ENCODE measurements around the gene MYBBP1A. TPM values are rescaled to one million over a fixed set of nuclear protein-coding genes. Genes with fewer than 3 reads are reported as not detected.

The MYBBP1A gene
- total RNA-seq, 4 donors from 2014 or later = 53.9 to 83.7 (median 54.5) TPM

DNA sequence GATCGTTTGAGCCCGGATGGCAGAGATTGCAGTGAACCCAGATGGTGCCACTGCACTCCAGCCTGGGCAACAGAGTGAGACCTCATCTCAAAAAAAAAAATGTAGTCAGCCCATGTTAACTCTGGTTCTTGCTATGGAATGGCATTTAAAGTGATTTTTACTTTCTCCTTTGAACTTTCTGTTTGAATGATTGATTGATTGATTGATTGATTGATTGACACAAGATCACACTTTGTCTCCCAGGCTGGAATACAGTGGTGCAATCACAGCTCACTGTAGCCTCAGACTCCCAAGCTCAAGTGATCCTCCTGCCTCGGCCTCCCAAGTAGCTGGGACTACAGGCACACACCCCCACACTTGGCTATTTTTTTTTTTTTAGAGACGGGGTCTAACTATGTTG lies 46.1 kb upstream of the MYBBP1A start:
- WGBS, 2 donors = 94 to 97% methylated on average over 4 of the region's 4 CpGs
- intact Hi-C loops (cut with DNase I; ENCODE audit: low total_unique reads) = no loop called here
- no peak for TF ChIP-seq POLR2A (IDR thresholded peaks at IDR 0.05)
- TF ChIP-seq, protein P1, sequence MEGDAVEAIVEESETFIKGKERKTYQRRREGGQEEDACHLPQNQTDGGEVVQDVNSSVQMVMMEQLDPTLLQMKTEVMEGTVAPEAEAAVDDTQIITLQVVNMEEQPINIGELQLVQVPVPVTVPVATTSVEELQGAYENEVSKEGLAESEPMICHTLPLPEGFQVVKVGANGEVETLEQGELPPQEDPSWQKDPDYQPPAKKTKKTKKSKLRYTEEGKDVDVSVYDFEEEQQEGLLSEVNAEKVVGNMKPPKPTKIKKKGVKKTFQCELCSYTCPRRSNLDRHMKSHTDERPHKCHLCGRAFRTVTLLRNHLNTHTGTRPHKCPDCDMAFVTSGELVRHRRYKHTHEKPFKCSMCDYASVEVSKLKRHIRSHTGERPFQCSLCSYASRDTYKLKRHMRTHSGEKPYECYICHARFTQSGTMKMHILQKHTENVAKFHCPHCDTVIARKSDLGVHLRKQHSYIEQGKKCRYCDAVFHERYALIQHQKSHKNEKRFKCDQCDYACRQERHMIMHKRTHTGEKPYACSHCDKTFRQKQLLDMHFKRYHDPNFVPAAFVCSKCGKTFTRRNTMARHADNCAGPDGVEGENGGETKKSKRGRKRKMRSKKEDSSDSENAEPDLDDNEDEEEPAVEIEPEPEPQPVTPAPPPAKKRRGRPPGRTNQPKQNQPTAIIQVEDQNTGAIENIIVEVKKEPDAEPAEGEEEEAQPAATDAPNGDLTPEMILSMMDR (IDR thresholded peaks at IDR 0.05) = no peak
- H3K4me3 ChIP-seq (ENCODE audit: low read depth, poor library complexity, severe bottlenecking) = no peak overlapping the region
- DNase-seq (ENCODE audit: low spot score in 2 of 2) = no peak

DNA sequence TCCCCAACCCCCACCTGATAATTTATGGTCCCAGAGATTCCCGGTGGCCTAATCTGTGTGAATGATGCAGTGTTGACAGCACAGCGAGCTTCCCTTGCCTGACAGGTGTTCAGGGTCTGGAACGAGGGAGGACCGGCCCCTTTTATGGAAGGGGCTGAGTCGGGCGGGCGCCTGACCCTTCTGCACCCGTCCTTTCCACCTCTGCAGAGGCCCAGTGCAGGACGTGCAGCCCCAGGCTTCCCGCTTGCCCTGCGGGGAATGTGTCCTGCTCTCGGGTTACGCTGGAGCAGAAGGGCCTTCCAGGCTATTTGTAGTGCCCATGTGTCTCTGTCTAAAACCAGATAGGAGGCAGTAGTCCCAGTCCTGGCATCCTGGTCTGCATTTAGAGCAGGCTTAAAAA lies 45.4 kb upstream of the MYBBP1A start:
- 73 to 85% methylated on average over 13 of the region's 13 CpGs for WGBS, 2 donors
- no peak for DNase-seq (ENCODE audit: low spot score in 2 of 2)
- intact Hi-C loops (cut with DNase I; ENCODE audit: low total_unique reads) = no loop called here

DNA sequence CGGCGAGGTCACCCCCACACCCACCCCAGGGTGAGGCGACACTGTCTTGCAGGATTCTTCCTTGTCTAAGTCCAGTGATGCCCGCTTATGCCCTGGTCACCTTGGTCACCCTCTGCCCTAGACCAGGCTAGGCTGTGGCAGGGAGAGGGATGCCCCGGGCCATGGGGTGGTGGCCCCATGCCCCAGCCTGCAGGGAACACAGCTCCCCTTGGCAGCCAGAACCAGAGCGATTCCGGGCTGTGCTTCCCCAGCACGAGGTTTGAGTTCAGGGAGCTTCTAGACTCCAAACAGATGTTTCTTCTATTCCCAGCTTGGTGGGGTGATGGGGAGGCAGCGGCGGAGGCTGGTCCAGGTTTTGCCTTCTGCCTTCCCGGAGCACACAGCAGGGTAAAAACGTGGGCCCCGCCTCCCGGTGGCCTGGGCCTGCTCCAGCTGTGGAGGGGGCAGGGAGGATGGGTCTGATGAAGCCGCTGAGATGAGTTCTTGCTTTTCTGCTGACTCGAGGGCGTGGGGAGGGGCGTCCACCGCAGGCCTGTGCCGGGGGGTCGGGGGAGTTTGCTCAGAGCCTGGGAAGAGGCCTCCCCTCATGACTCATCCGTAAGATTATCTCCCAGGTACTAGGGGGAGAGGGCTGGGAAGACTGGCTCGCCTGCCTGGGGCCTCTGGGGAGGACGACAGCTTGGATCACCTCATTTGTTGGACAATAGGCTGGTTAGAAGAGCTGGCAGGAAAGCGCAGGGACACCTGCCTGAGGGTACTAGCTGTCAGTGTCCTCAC lies 44.5 kb upstream of the MYBBP1A start:
- intact Hi-C loops (cut with DNase I; ENCODE audit: low total_unique reads) = no loop called here
- TF ChIP-seq, protein P1 (IDR thresholded peaks at IDR 0.05) = no peak
- TF ChIP-seq POLR2A (IDR thresholded peaks at IDR 0.05) = no peak
- no peak overlapping the region for H3K4me3 ChIP-seq (ENCODE audit: low read depth, poor library complexity, severe bottlenecking)
- DNase-seq (ENCODE audit: low spot score in 2 of 2) = no peak
- 28 to 32% methylated on average over 21 to 25 of the region's 25 CpGs for WGBS, 2 donors

More for the DNA sequence above, 45.4 kb upstream of the MYBBP1A start:
- H3K4me3 ChIP-seq (ENCODE audit: low read depth, poor library complexity, severe bottlenecking) = no peak overlapping the region
- no peak for TF ChIP-seq POLR2A (IDR thresholded peaks at IDR 0.05)
- TF ChIP-seq, protein P1 (IDR thresholded peaks at IDR 0.05) = no peak

DNA sequence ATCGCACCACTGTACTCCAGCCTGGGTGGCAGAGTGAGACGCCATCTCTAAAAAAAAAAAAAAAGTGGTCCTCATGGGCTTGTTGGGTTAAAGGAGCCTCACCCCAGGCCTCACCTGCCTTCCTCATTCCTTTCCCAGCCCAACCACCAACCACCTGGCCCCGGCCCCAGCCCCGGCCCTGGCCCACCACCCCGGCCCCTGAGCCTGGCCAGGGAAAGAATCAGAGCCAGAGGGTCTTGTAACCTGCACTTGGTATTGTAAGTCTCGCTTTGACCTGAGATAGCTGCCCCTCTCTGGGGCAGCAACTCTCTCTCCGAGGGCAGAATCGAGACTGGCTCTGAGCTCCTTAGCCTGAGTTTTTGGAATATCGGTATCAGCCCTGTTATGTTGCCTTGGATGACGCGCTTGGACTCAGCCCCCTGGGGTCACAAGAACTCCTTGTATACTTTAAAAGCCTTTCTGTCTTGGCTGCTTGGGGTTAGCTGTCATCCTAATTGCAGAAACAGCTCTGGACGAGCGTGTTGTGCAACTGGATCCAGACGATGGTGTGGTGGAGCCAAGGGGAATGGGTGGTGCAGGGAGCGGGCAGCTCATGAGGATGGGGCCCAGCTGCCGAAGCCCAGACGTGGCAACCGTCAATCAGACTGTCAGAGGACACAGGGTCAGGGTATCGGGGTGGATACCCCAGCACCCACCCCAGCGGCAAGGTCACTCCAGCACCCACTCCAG lies 43.8 kb upstream of the MYBBP1A start:
- H3K4me3 ChIP-seq (ENCODE audit: low read depth, poor library complexity, severe bottlenecking) = no peak overlapping the region
- TF ChIP-seq POLR2A (IDR thresholded peaks at IDR 0.05) = no peak
- TF ChIP-seq, protein P1 (IDR thresholded peaks at IDR 0.05) = no peak
- WGBS, 2 donors = 56 to 59% methylated on average over 17 to 19 of the region's 20 CpGs
- intact Hi-C loops (cut with DNase I; ENCODE audit: low total_unique reads) = no loop called here
- peak in 1 of 2 donors; percentile 42 for DNase-seq (ENCODE audit: low spot score in 2 of 2)

DNA sequence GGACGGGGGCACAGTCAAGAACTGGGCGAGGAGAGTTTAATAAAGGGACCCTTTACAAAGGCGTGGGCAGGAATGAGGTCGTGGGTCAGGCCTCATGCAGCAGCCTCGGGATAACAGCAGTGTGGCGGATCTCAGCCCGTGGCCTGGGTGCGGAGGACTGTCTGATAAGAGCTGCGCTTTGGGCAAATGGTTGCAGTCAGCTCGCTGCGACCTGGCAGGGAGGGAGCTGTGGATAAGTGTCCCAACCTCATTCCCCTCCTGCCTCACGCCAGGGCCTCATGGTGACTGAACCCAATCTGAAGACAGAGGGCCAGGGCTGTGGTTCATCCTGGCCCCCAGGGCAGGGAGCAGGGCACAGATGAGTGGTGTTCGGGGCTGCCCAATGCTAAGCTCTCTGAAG lies 42.8 kb upstream of the MYBBP1A start:
- intact Hi-C loops (cut with DNase I; ENCODE audit: low total_unique reads) = no loop called here
- no peak overlapping the region for H3K4me3 ChIP-seq (ENCODE audit: low read depth, poor library complexity, severe bottlenecking)
- DNase-seq (ENCODE audit: low spot score in 2 of 2) = no peak
- TF ChIP-seq, protein P1 (IDR thresholded peaks at IDR 0.05) = no peak
- TF ChIP-seq POLR2A (IDR thresholded peaks at IDR 0.05) = no peak
- WGBS, 2 donors = 77 to 83% methylated on average over 13 of the region's 13 CpGs
